ENCODE data around the gene TIMM10. TPM values are rescaled to one million over a fixed set of nuclear protein-coding genes. Genes with fewer than 3 reads are reported as not detected.

TIMM10 gene
- total RNA-seq, 1 donor from 2014 or later = 86.9 TPM

DNA sequence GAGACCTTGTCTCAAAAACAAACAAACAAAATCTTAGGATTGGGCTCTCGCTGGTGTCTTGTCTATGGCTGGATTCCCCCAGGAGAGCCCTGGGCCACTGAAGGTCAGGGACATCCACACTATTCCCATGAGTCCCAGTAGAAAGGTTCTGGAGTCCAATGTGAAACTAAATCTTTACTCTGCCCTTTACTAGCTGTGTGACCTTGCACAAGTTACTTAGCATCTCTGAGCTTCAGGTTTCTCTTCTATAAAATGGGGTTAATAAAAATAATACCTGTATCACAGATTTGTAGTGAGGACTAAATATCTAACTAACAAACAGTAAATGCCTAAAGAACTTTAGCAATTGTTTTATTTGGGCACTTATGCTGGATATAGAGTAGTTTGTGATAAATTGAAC, 24.0 kb downstream of the TIMM10 start:
- Histone ChIP-seq H3K4me3 (ENCODE audit: low read depth, low read length) (no peak overlapping the region), H3K27me3 (ENCODE audit: control insufficient read depth, insufficient read depth, low read length) (no peaks in the 10 kb centered on the region), H3K36me3 (ENCODE audit: control insufficient read depth, insufficient read depth, low read length) (no peaks in the 10 kb centered on the region)
- no peak for FAIRE-seq
- no peak for DNase-seq (ENCODE audit: low read depth)
- no peak for TF ChIP-seq CTCF (IDR thresholded peaks at IDR 0.05; ENCODE audit: insufficient read depth, low read length, severe bottlenecking)

- no peak for FAIRE-seq
Observed at GRCh38 chr11:57504511-57504910, 26.0 kb downstream of the TIMM10 start.

GRCh38 chr11:57502870-57503269, 27.7 kb downstream of the TIMM10 start:
- no peak overlapping the region for H3K4me3 ChIP-seq (ENCODE audit: low read depth, low read length)
- no peak for TF ChIP-seq CTCF (IDR thresholded peaks at IDR 0.05; ENCODE audit: insufficient read depth, low read length, severe bottlenecking)
- FAIRE-seq (no peak), DNase-seq (ENCODE audit: low read depth) (no peak)
- H3K27me3 ChIP-seq (ENCODE audit: control insufficient read depth, insufficient read depth, low read length) = no peaks in the 10 kb centered on the region
- H3K36me3 ChIP-seq (ENCODE audit: control insufficient read depth, insufficient read depth, low read length) = no peaks in the 10 kb centered on the region

More at GRCh38 chr11:57504511-57504910, 26.0 kb downstream of the TIMM10 start:
- Histone ChIP-seq H3K4me3 (ENCODE audit: low read depth, low read length) (no peak overlapping the region), H3K36me3 (ENCODE audit: control insufficient read depth, insufficient read depth, low read length) (no peaks in the 10 kb centered on the region), H3K27me3 (ENCODE audit: control insufficient read depth, insufficient read depth, low read length) (no peaks in the 10 kb centered on the region)
- TF ChIP-seq CTCF (IDR thresholded peaks at IDR 0.05; ENCODE audit: insufficient read depth, low read length, severe bottlenecking) = no peak
- DNase-seq (ENCODE audit: low read depth) = no peak

GRCh38 chr11:57502376-57502775, 28.2 kb downstream of the TIMM10 start:
- no peak for DNase-seq (ENCODE audit: low read depth)
- FAIRE-seq = no peak
- TF ChIP-seq CTCF (IDR thresholded peaks at IDR 0.05; ENCODE audit: insufficient read depth, low read length, severe bottlenecking) = no peak
- Histone ChIP-seq H3K4me3 (ENCODE audit: low read depth, low read length) (no peak overlapping the region), H3K36me3 (ENCODE audit: control insufficient read depth, insufficient read depth, low read length) (no peaks in the 10 kb centered on the region), H3K27me3 (ENCODE audit: control insufficient read depth, insufficient read depth, low read length) (no peaks in the 10 kb centered on the region)

DNA sequence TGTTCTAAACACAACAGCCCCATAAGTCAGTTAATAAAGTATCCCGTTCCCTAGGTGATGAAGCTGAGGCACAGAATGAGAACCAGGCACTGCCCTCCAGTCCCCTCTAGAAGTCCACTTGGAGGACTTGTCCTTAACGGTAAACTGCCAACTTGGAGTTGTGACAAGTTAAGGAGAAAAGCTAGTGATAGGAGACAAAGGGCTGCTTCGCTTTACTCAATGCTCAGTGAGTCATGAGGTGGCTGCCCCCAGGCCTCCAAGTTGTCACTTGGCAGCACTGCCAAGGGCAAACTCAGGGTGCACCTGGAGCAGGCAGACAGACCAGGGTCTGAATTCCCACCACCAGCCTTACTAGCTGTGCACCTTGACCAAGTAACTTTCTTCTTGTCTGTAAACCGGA, 28.6 kb downstream of the TIMM10 start:
- TF ChIP-seq CTCF (IDR thresholded peaks at IDR 0.05; ENCODE audit: insufficient read depth, low read length, severe bottlenecking) = no peak
- no peak for DNase-seq (ENCODE audit: low read depth)

DNA sequence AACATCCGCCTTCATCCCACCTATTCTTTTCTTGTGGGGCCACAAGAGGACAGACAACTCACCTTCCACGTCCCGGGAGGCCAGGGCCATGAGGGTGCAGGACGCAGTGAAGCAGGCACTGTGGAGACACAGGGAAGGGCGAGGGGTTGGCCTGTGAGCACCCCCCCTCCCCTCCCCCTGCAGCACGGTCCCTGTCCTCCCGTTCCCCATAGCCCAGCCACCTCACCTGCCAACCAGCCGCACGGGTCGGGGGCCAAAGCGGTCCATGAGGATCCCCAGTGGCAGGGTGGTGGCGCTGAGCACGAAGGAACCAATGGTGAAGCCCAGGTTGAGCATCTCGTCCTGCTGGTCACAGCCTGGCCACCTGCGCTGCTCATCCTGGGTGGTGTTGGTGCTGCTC, 29.6 kb downstream of the TIMM10 start:
- DNase-seq (ENCODE audit: low read depth) (no peak), FAIRE-seq (no peak)
- H3K27me3 ChIP-seq (ENCODE audit: control insufficient read depth, insufficient read depth, low read length) = no peaks in the 10 kb centered on the region
- TF ChIP-seq CTCF (IDR thresholded peaks at IDR 0.05; ENCODE audit: insufficient read depth, low read length, severe bottlenecking) = no peak
- no peaks in the 10 kb centered on the region for H3K36me3 ChIP-seq (ENCODE audit: control insufficient read depth, insufficient read depth, low read length)
- no peak overlapping the region for H3K4me3 ChIP-seq (ENCODE audit: low read depth, low read length)

More for the DNA sequence above, 28.6 kb downstream of the TIMM10 start:
- Histone ChIP-seq H3K4me3 (ENCODE audit: low read depth, low read length) (no peak overlapping the region), H3K27me3 (ENCODE audit: control insufficient read depth, insufficient read depth, low read length) (no peaks in the 10 kb centered on the region), H3K36me3 (ENCODE audit: control insufficient read depth, insufficient read depth, low read length) (no peaks in the 10 kb centered on the region)
- no peak for FAIRE-seq
